Measurements from ENCODE around the gene PRLHR.

GRCh38 chr10:118582511-118582910 lies 12.9 kb downstream of the PRLHR start:
- TF ChIP-seq CTCF (IDR thresholded peaks at IDR 0.05): no peak
- TF ChIP-seq POLR2A (IDR thresholded peaks at IDR 0.05): no peak

Data from lower leg skin (tissue), 3 donors.